ENCODE results near the gene POLR1G.

Gene POLR1G

DNA sequence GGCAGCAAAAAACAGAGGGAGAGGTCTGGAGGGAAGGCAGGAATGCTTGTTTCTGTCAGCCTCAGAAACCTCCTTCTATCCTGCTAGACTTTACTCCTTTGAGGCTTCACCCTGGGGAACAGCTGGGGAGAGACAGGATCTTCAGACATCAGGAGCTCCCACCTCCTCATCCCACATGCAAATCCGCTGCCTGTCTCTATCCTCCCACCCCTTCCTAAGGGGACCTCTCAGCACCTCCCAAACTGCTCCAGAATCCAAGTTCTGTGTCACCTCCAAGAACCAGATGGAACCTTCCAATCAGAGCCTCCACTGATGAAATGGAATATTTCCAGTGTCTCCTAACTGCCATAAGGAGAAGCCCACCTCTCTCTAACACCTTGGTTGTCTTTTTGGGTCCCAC lies 26.3 kb upstream of the POLR1G start:
- H3K27ac ChIP-seq, result no peak overlapping the region
- TF ChIP-seq ZFX (IDR thresholded peaks at IDR 0.05), result no peak
- TF ChIP-seq, protein P1, sequence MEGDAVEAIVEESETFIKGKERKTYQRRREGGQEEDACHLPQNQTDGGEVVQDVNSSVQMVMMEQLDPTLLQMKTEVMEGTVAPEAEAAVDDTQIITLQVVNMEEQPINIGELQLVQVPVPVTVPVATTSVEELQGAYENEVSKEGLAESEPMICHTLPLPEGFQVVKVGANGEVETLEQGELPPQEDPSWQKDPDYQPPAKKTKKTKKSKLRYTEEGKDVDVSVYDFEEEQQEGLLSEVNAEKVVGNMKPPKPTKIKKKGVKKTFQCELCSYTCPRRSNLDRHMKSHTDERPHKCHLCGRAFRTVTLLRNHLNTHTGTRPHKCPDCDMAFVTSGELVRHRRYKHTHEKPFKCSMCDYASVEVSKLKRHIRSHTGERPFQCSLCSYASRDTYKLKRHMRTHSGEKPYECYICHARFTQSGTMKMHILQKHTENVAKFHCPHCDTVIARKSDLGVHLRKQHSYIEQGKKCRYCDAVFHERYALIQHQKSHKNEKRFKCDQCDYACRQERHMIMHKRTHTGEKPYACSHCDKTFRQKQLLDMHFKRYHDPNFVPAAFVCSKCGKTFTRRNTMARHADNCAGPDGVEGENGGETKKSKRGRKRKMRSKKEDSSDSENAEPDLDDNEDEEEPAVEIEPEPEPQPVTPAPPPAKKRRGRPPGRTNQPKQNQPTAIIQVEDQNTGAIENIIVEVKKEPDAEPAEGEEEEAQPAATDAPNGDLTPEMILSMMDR (conservative IDR thresholded peaks at IDR 0.05), result no peak

DNA sequence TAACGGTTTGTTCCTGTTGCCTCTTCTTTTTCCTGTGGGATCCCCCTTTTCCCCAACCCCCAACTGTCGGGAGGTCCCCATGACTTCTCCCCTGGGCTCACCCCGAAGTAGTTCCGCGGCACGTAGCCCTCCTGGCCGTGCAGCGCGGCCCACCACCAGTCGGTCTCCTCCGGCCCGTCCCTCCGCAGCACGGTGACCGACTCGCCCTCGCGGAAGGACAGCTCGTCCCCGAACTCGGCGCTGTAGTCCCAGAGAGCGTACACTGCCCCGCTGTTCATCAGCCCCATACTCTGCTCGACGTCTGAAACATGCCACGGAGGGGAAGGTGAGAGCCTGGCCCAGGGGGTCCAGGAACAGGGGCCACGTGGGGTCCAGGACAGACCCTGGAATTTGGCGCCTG lies 24.0 kb upstream of the POLR1G start:
- TF ChIP-seq, protein P1 (conservative IDR thresholded peaks at IDR 0.05), result no peak
- TF ChIP-seq ZFX (IDR thresholded peaks at IDR 0.05), result no peak
- H3K27ac ChIP-seq, result no peak overlapping the region

DNA sequence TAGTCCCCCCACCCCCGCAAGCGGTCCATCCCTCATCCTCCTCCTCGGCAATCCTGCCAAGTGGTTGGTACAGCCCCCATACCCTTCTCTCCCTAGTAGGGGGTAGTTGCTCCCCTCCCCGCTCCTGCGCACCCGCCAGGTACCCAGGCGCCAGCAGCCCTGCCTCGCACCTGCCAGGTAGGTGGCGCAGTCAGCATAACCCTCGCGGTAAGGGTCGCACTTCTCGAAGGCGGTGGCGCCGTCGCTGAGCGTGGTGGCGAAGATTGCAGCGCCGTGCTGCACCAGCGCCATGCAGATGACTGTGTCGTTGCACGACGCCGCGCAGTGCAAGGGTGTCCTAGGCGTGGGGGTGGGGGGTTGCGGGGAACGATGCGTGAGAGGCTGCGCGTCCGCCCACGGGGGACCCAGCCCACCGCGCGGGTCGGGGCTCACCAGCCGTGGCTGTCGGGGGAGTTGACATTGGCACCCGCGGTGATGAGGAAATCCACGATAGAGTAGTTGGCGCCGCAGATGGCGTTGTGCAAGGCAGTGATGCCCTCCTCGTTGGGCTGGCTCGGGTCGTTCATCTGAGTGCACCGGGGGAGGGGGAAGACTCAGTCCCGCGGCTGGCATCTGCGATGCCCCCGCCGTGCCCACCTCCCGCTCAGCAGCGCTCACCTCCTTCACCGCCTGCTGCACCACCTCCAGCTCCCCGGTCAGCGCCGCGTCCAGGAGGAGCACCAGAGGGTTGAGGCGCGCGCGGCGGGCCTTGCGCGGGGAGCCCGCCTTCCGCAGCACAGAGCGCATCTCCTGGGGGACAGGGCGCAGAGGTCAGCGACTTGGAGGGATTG lies 20.8 kb upstream of the POLR1G start:
- TF ChIP-seq ZFX (IDR thresholded peaks at IDR 0.05), result no peak
- TF ChIP-seq, protein P1 (conservative IDR thresholded peaks at IDR 0.05), result no peak

DNA sequence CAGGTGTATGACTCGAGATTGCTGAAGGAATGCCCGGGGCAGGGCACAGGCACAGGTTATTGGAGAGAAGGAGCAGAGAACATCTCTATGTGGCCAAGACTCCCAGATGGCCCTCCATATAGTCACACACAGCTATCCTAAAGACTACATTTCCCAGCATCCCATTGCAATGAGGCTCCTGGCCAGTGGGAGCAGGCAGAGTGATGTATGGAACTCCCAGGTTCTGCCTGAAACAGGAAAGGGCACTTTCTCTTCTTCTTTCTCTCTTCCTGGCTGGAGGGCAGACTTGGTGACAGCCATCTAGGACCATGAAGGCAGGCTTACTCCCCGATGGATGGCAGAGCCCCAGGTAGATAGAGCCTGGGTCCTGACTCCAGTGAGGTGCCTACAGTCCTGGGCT lies 15.1 kb upstream of the POLR1G start:
- H3K27ac ChIP-seq, result no peak overlapping the region
- TF ChIP-seq ZFX (IDR thresholded peaks at IDR 0.05), result no peak
- TF ChIP-seq, protein P1 (conservative IDR thresholded peaks at IDR 0.05), result no peak

More for the DNA sequence above, 20.8 kb upstream of the POLR1G start:
- no peak overlapping the region for H3K27ac ChIP-seq

DNA sequence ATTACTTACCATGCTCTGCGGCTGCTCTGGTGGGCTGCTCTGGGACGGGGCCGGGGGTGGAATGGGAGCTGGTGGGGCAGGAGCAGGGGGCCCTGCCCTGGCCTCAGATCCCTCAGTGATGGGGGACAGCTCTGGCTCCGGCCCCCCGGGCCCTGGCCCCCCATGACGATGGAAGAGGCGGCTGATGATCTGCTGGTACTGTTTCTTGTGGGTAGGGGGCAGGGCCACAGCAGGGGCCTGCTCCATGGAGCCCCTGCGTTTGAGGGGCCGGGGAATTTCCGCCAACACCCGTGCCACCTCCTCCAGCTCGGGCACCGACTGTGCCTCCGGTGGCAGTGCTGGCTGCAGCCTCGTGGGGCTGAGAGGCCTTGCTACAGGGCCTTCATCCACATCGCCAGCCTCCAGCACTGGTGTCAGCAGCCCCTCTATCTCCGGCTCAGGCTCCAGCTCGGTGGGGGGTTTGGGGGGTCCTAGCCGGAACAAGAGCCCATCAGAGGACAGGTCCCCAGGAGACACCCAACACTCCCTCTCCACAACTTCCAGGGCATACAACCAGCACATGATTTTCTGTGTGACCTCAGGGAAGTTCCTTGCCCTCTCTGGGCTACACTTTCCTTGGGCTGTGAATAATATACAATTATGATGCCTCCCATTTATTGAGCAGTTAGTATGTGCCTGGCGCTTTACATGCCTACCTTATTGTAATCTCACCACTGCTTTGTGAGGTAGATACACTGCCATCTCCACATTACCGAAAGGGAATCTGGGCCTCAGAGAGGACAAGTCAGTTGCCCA lies 14.4 kb upstream of the POLR1G start:
- TF ChIP-seq, protein P1 (conservative IDR thresholded peaks at IDR 0.05), result no peak
- no peak for TF ChIP-seq ZFX (IDR thresholded peaks at IDR 0.05)

DNA sequence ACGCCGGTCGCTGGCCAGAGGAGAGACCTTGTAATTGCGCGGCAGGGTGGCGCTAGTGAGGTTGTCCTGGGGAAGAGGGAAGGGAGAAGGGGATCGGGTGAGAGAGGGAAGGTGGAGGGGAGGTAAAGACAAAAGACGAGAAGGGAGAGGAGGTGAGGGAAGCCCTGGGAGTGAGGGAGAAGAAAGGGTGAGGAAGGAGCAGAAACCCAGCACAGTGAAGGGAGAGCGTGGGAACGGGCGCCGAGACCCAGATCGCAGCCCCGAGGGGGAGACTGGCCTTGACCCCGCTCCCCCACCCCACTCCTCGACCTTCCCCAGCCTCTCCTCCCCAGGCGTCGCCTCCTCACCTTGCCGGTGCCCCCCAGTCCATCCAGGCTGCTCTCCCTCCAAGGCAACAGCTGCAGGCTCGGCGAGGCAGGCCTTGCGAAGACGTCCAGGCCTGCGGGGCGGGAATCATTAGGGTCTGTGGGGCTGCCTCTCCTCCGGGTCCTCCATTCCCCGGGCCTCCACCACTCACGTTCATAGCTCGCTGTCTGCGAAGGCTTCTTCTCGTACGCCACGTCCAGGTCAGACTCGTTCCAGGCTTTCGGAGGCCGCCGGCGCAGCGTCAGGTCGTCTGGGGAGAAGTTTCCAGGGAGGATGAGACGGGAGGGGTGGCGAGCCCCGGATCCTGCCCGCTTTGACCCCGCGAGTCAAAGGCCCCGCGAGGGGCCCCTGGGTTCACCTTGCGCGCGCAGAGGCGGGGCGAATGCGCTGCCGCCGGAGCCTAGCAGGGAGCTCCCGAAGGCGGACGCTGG lies 10.4 kb upstream of the POLR1G start:
- TF ChIP-seq ZFX (IDR thresholded peaks at IDR 0.05), result no peak
- TF ChIP-seq, protein P1 (conservative IDR thresholded peaks at IDR 0.05), result no peak
- no peak overlapping the region for H3K27ac ChIP-seq

More for the DNA sequence above, 14.4 kb upstream of the POLR1G start:
- no peak overlapping the region for H3K27ac ChIP-seq

Measured in C4-2B (cell line).